HPDE6-E6E7 (cell line): ENCODE measurements around the gene PTGFRN.

Experiments
- DNase-seq: peaks from one replicate; pipeline ENCODE4 v3.0.0; 2011; ENCODE audit warnings: missing footprints; ENCODE audit errors: extremely low spot score

The PTGFRN gene

DNA sequence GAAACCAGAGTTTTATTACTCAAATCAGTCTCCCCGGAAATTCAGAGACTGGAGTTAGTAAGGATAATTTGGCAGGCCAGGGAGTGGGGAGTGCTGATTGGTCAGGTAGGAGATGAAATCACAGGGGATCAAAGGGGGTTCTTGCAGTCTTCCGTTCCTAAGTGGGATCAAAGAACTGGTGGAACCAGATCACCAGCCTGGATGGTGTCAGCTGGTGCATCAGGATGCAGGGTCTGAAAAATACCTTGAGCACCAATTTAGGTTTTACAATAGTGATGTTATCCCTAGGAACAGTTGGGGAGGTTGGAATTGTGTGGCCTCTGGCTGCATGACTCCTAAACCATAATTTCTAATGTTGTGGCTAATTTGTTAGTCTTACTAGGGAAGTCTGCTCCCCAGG lies 90.4 kb downstream of the PTGFRN start:
- no peak for DNase-seq

DNA sequence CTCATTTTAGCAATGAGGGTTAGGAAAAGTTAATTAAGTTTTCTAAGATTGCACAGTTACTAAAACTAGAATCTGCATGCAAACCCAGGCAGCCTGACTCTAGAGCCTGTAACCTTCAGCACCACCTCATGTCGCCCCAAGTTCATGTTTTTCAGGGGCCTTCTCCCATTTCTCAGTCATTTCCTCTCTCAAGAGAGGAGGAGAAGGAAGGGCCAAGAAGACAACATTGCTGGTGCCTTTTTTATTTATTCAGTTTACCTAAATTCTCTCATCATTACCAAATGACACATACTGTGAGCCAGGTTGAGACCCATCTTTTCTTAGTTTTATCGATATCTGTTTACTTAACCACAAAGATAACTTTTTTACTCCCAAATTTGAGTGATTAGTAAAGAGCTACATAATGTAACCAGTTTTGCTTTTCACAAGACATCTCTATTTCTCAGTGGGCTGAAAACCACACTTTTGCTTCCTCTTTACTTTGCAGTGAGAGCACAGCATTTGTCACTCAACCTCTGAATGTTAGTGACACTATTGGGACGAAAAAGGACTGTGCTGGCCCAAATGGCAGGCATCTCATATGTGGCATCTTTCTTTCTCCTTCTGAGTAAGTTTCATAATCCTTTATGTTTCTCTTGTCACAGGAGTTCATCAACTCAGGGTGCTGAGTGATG lies 91.7 kb downstream of the PTGFRN start, which contains the start of gene CD101:
Gene CD101 (plus strand): TSS at position 507 of the 674 bp plus-strand sequence. CDS start 58 bp downstream, at position 565.
- no peak for DNase-seq

- DNase-seq = no peak
Measured at GRCh38 chr1:117003223-117003875, 93.6 kb downstream of the PTGFRN start.

DNA sequence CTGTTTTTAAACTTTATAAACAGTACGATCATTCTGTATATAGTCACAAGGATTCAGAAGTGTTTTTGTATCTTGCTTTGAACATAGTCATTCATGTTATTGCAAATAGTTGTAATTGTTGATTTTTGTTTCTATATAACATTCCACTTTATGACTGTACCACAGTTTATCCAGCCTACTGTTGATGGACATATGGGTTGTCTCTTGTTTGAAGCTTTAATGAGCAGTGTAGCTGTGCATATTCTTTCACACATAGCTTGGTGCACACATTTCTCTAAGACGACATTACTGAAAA lies 98.0 kb downstream of the PTGFRN start:
- DNase-seq = no peak

- no peak for DNase-seq
Measured at GRCh38 chr1:117008656-117009055, 98.9 kb downstream of the PTGFRN start.

DNA sequence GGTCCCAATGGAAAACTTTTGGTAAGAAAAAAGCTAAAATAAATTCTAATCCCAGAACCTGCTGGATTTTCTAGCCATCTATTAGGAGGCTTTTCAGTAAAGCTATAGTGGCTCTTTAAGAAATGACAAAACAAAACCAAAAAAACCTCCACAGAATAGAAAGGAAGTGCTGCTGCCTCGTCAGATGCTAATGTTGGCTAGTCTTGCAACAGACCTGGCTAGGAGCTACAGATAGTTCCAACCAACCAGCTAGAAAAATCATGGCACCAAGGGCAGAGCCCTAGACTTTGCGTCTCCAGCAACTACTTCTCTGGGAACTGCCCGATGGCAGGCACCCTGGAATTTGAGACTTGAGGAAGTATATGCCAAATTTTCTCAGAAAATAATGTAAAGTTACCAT lies 99.4 kb downstream of the PTGFRN start:
- DNase-seq = no peak

DNA sequence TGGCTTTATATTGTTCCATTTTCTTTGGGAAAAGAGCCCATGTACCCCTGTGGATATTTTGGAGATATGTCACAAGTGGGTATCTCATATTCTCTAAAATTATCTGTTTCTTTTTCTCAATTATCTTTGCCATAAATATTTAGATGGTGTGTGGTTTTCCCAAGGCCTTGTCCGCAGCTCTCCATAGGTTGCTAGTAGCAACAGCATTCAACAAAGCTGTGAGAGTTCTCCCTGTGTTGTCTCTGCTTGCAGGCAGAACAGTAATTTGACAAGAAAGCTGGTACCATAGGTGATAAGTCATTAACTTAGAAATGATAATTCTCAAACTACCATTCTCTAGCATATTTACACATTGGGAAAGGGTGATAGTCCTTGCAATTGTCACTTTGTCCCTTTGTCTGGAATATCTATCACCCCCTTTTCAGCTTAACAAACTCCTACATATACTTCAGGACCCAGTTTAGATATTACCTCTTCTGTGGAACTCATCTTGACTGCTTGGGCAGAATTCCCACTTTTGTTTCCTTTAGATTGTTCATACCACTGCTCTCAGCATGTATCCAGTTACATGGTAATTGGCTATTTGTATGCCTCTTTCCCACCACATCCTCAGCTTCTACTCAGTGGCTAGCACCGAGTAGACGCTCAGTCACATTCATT lies 100.7 kb downstream of the PTGFRN start:
- DNase-seq = no peak

DNA sequence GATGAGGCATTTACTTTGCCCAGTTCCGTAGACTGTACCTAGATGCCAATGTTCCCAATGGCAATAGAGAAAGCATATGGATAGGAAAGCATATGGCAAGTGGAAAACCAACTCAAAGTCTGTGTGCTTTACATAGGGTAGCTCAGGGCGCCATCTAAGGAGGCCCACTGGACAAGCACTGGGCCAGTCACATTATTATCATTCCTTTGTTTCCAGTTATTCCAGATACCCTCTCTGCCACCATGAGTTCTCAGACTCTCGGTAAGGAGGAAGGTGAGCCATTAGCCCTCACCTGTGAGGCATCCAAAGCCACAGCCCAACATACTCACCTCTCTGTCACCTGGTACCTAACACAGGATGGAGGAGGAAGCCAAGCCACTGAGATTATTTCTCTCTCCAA lies 101.6 kb downstream of the PTGFRN start:
- DNase-seq = no peak

DNA sequence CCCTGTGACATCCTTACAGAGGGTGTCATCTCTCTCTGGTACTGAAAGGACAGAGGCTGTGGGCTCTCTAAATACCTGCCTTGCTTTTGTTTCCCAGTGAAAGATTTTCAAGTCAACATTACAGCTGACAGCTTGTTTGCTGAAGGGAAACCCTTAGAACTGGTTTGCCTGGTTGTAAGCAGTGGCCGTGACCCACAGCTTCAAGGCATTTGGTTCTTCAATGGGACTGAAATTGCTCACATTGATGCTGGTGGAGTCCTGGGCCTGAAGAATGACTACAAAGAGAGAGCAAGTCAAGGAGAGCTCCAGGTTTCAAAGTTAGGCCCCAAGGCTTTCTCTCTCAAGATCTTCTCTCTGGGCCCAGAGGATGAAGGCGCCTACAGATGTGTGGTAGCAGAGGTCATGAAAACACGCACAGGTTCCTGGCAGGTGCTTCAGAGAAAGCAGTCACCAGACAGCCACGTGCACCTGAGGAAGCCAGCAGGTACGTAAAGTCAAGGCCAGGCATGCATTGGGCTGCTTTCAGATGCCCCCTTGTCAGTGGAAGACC lies 103.7 kb downstream of the PTGFRN start:
- DNase-seq = no peak

- peak; percentile 44 for DNase-seq
Measured at GRCh38 chr1:117014209-117014608, 104.5 kb downstream of the PTGFRN start.

DNA sequence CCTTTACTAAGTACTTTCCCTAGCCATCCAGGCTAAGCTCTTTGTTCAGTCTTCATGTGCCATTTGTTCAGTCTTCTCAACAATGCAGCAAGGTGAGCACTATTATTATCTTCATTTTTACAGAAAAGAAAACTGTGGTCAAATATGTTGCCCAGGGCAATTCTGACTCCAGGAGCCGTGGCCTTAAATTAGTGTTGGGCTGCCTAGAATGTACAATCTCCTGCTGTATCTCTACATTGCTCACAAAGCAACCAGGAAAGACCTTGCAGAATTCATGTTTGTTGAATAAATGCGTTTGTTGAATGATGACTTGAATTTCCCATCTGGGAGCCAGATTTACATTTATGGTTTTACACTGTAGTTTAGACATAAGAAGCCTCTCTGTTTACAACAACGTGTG lies 106.0 kb downstream of the PTGFRN start:
- DNase-seq = no peak

DNA sequence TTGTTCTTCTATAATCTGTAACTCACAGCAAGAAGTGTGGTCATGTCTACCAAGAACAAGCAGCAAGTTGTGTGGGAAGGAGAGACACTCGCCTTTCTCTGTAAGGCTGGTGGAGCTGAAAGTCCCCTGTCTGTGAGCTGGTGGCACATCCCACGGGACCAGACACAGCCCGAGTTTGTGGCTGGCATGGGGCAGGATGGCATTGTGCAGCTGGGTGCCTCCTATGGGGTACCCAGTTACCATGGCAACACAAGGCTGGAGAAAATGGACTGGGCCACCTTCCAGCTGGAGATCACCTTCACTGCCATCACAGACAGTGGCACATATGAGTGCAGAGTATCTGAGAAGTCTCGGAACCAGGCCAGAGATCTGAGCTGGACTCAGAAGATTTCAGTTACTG lies 107.3 kb downstream of the PTGFRN start:
- DNase-seq = no peak

DNA sequence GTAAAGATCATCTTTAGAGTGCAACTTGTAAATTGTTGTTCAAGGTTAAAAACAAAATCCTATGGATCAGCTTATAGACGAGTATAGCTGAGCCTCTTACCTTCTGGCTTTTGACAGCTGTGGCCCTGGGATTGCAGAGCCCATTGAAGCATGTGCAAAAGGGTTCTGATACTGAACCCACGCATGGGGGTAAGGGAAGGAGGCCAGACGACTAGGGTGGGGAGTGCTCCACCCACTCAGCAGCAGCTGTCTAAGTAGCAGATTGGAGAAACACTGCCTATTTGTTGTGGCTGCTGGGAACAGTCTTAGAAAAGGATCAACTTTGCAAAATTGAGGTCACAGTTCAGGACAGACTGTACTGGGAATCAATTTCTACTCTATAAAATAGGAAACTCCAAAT lies 107.9 kb downstream of the PTGFRN start:
- no peak for DNase-seq

DNA sequence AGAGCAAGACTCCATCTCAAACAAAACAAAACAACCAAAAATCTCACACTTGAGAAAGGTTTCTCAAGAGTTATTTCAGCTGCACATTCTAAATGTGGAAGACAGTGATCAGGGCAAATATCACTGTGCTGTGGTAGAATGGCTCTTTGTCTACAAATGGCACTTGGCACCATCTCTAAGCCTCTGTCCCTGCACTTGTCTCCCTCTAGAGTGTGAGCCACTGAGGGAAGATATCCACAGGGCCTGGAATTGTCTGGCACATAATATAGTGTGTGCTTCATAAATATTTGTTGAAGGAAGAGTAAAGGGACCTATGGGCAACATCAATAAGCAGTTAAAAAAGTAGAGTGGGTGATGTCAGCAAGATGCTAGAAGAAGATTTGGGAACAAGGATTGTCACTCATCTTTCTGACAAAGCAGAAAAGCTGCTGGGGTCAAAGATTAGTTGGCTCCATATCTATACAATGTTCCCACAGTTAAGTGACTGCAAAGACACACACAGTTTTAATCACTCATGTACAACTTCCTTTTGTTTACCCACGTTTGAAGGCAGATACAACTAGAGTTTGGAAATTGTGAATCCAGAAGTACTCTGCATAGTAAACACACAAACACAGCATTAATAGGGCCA lies 110.9 kb downstream of the PTGFRN start:
- DNase-seq = no peak

DNA sequence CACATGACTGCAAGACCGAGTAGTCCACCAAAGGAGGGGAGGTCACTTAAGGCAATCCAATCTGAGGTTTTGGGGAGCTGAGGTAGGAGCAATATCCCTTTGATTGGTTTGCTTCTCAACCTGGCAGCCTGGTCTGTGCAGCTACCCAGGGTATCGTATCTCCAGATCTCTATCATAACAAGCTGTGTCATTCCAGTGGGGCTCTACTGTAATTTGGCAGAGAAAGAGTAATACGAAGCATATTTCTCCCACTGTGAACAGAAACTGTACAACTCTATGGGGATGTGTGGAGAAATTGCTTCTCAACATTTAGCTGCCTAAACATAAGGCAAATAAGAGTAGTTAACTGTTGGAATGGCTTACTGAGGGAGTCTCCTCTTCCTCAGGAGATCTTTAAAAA lies 112.4 kb downstream of the PTGFRN start:
- DNase-seq = no peak

- no peak for DNase-seq
Measured at GRCh38 chr1:117025568-117025967, 115.9 kb downstream of the PTGFRN start.

GRCh38 chr1:117026361-117026760 lies 116.6 kb downstream of the PTGFRN start:
- DNase-seq = no peak

DNA sequence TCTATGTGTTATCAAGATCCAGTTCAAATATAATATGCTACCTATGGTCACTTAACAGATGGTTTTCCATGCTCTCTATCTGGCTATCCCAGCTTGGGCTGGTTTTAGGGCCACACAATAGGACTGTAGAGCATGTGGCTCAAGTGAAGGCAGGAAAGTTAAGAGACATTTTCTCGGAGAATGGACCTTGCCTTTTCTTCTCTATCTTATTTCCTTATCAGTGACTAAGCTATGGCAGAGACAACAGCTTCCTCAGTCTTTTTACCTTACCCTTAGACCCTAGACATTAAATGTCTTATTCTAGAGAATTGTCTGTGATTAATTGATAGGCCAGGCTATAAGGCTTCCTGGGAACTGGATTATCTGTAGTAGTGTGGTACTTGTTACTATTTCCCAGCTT lies 120.0 kb downstream of the PTGFRN start:
- DNase-seq = no peak

- no peak for DNase-seq
Measured at GRCh38 chr1:117030271-117030877, 120.7 kb downstream of the PTGFRN start.

GRCh38 chr1:117032266-117032665 lies 122.5 kb downstream of the PTGFRN start:
- no peak for DNase-seq

GRCh38 chr1:117032681-117033539 lies 123.2 kb downstream of the PTGFRN start:
- DNase-seq = no peak
